ENCODE results near the gene B3GNT2.
"Not testable (repeated sequence)": the region's sequence is repeated elsewhere in the genome, so short reads cannot be mapped to it uniquely, and the experiment has no call there.

The B3GNT2 gene

DNA sequence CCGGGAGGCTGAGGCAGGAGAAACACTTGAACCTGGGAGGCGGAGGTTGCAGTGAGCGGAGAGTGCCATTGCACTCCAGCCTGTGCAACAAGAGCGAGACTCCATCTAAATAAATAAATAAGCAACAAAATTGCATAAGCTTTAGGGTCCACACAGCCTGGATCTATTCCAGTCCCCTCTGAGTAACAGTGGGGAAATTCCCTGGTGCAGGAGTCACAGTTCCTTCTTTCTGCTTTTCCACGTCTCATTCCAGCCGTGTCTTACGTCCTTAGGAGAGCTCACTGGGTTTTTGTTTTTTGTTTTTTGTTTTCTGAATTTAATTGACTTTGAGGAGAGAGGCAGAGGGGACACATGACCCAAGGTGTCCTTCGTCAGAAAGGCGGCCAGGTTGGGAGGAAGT is 44.6 kb downstream of the B3GNT2 start:
- DNase-seq, result no peak

GRCh38 chr2:62243983-62244382 is 48.1 kb downstream of the B3GNT2 start:
- no peak for DNase-seq

- DNase-seq, result no peak
These were observed 52.3 kb downstream of the B3GNT2 start for GRCh38 chr2:62248226-62248625.

DNA sequence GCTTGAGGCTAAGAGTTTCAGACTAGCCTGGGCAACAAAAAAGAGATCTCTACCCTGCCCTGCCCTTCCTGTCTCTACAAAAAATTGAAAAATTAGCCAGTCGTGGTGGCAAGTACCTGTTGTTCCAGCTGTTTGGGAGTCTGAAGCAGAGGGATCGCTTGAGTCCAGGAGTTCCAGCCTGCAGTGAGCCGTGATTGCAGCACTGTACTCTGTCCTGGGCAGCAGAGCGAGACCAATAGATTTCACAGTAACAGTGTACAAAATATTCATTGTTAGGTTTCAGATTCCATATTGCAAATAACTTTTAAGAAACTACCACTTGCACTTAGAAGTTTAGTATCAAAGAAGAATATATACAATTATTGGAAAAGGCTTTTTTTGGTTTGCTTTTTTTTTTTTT is 54.3 kb downstream of the B3GNT2 start:
- DNase-seq, result no peak

- DNase-seq, result no peak
These were observed 58.7 kb downstream of the B3GNT2 start for GRCh38 chr2:62254424-62255266.

DNA sequence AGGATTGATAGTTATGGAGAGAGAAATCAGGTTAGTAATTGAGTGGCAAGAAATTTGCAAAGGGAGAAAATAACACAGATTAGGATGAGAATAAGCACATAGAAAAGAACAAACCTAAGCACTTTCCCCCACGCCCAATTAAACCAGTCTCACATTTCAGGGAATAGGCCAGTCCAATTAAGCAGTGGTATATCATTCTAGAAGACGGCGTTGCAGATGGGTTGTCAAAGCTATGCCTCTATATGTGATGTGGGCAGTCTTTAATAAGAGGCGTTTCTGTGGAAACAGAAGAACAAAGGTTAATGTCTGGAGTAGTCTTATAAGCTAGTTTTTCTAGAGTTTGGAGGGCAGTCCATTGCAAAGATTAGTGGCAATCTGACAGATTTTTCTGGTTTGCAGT is 61.6 kb downstream of the B3GNT2 start:
- no peak for DNase-seq

DNA sequence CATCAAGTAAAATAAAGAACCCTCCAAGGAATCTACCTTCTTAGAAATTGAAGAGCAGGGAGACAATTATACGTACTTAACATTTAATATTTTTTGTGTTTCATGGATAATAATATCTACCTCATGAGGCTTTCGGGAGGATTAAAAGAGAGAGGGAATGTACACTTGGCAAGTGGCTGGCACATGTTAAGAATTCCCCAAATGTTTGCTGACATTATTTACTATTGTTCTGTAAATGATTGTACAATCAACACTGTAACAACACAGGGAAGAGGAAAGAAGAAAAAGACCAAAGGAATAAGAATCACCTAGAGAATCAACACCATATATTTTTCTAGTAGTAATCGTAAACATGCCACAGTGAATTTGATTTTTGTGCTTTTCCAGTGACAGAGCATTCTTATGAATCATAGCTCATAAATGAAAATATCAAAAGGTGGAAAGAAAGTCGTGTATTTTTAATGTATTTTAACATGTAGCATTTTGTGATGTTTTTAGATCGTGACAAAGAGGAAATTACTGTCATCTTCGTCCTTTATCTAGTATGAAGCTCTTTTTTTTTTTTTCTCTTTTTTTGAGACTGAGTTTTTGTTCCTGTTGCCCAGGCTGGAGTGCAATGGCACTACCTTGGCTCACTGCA is 67.3 kb downstream of the B3GNT2 start:
- DNase-seq, result no peak

DNA sequence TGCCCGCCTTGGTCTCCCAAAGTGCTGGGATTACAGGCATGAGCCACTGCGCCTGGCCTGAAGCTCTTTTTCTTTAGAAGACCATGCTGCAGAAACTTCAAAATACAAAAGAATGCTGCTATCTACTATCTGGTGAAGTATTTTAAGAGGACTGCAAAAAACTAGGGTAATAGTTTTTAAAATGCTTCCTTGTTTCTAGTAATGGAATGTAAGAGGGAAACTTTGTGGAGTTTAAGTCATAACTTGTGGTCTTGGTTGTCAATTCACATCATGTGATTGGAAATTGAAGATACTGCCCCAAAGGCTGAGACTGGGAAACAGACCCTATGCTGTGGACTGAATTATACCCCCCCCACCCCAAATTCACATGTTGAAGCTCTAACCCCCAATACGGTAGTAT is 68.3 kb downstream of the B3GNT2 start:
- DNase-seq, result no peak

- DNase-seq, result no peak
These were observed 69.2 kb downstream of the B3GNT2 start for GRCh38 chr2:62265106-62265505.

DNA sequence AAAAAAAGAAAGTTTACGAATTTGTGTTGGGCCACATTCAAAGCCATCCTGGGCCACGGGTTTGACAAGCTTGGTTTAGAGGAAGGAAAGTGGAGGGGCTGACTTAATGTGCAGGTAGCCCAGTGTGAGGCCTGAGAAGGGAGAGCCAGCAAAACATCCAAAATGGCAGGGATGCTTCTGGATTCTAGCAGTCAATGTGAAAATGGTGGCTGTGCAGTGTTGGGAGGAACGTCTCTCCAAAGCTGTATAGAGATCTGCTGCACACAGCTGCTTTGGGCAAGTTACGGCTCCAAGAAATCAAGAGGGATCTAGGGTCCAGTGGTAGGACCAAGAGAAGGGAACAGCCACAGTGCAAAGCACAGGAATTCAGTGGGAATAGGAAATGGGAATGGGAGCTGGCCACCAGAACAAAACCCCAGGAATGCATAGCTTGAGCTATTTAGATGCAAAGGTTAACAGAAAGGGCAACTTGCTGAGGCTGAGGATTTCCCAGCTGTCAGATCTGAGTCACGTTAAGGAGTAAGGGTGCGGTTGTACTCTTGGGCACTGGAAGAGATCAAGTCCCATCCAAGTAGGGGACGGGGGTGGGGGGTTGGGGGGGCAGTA is 70.6 kb downstream of the B3GNT2 start:
- DNase-seq, result no peak

DNA sequence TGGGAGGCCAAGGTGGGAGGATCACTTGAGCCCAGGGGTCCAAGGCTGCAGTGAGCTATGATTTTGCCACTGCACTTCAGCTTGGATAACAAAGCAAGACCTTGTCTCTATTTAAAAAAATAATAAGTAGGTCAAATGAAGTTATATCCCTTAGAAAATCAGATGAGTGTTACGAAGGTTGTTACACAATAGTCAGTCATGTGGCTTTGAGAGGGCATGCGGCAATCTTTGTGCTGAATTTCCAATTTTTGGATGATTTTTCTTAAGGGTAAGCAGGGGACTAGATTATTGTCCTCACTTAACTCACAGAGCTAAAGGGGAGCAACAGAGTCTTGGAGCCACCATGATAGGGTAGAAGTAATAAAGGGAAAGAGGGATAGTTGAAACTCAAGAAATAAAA is 71.8 kb downstream of the B3GNT2 start:
- DNase-seq, result no peak

GRCh38 chr2:62268681-62269188 is 72.8 kb downstream of the B3GNT2 start:
- DNase-seq, result not testable (repeated sequence)

GRCh38 chr2:62270728-62271127 is 74.8 kb downstream of the B3GNT2 start:
- DNase-seq, result no peak
